HepG2 (cell line): ENCODE measurements around the gene ADAMTS2. TPM values are rescaled to one million over a fixed set of nuclear protein-coding genes. Genes with fewer than 3 reads are reported as not detected.

ENCODE experiments used
- ATAC-seq: fragments of 200-7000 bp; cut with Tn5 transposase; 3 replicates; pipeline ENCODE4 v1.9.1; 2020; ENCODE audit warnings: mild to moderate bottlenecking, moderate library complexity
- BruUV-seq: library from RNA; stranded (reverse); fragments of 400-500 nt; replicated peaks from 2 replicates; lab custom pipeline; 2021; lab: Mats Ljungman, UMichigan
- CTCF ChIA-PET: fragments of 300-600 bp; formaldehyde crosslinking; extraction: SDS; loops from one replicate; lab custom pipeline; 2021; ENCODE audit warnings: low total read pairs, inconsistent platforms, low intra/inter-chr PET ratio; lab: Yijun Ruan, JAX
- POLR2A ChIA-PET: fragments of 350-600 bp; sonication (Branson Sonifier 250); formaldehyde crosslinking; loops from one replicate; lab custom pipeline; 2020; ENCODE audit warnings: antibody characterized with exemption, inconsistent platforms; lab: Yijun Ruan, JAX
- DNase-seq: peaks from one replicate; pipeline ENCODE4 v3.0.0-alpha.2; 2015; ENCODE audit warnings: low spot score
- FAIRE-seq: peaks from 3 replicates; lab custom pipeline; 2011; peaks lifted over from hg19 to GRCh38; lab: Jason Lieb, UNC
- H2AFZ ChIP-seq: one replicate; pipeline ENCODE4 v1.6.1; 2011; ENCODE audit warnings: low read length, inconsistent platforms
- H3K27ac ChIP-seq: fragments of 300-600 bp; 3 replicates; pipeline ENCODE4 v1.8.0; 2011; ENCODE audit warnings: mixed run types, mild to moderate bottlenecking, mixed read lengths, low read length, inconsistent platforms; ENCODE audit not compliant: insufficient read depth; ENCODE audit errors: extremely low read length
- H3K27me3 ChIP-seq, 2 experiments: fragments of 200-600 bp in 1 of 2; 2 replicates in 1 of 2; 3 replicates in 1 of 2; pipeline versions ENCODE4 v1.6.0 to v1.8.0; 2011; ENCODE audit warnings: low read length in 2 of 2, mild to moderate bottlenecking in 2 of 2, moderate library complexity in 2 of 2, inconsistent platforms in 1 of 2; ENCODE audit not compliant: insufficient read depth in 2 of 2, control insufficient read depth in 1 of 2
- H3K36me3 ChIP-seq, 2 experiments: fragments of 200-600 bp in 1 of 2; replicated peaks in 1 of 2; 2 replicates in 1 of 2; 3 replicates in 1 of 2; pipeline versions ENCODE4 v1.5.1 to v1.8.0; 2011; ENCODE audit warnings: low read length in 2 of 2, inconsistent platforms in 1 of 2; ENCODE audit not compliant: insufficient read depth in 2 of 2, control insufficient read depth in 1 of 2
- H3K4me1 ChIP-seq: 2 replicates; pipeline ENCODE4 v1.5.1; 2012; ENCODE audit warnings: low read length, inconsistent platforms; ENCODE audit not compliant: insufficient read depth
- H3K4me2 ChIP-seq: 2 replicates; pipeline ENCODE4 v1.6.0; 2011; ENCODE audit warnings: low read depth, low read length, inconsistent platforms
- H3K4me3 ChIP-seq, 3 experiments: fragments of 200-600 bp in 1 of 3; sonication (generic), shearing (Covaris generic) in 1 of 3; replicated peaks in 1 of 3; 2 replicates each; pipeline ENCODE4 v1.5.1; 2011 to 2016; ENCODE audit warnings: low read length in 3 of 3, inconsistent platforms in 2 of 3, low read depth in 2 of 3, mild to moderate bottlenecking in 2 of 3, control low read depth in 1 of 3, mixed read lengths in 1 of 3; ENCODE audit not compliant: insufficient read depth in 1 of 3
- H3K79me2 ChIP-seq: one replicate; pipeline ENCODE4 v1.6.1; 2011; ENCODE audit warnings: low read length, inconsistent platforms; ENCODE audit not compliant: insufficient read depth
- H3K9ac ChIP-seq: 2 replicates; pipeline ENCODE4 v1.6.0; 2011; ENCODE audit warnings: mild to moderate bottlenecking, low read depth, low read length, inconsistent platforms; ENCODE audit not compliant: insufficient read depth
- H3K9me3 ChIP-seq: 2 replicates; pipeline ENCODE4 v1.5.1; 2012; ENCODE audit warnings: mild to moderate bottlenecking, low read length
- H4K20me1 ChIP-seq: 2 replicates; pipeline ENCODE4 v1.6.0; 2011; ENCODE audit warnings: inconsistent platforms, mild to moderate bottlenecking, low read length, moderate library complexity; ENCODE audit not compliant: insufficient read depth
- ATAD3A ChIP-seq: sonication (generic); formaldehyde crosslinking; IDR thresholded peaks from 2 replicates; pipeline ENCODE4 v1.4.0; 2020; ENCODE audit warnings: missing genetic modification reagents
- BCL3 ChIP-seq: sonication (generic); formaldehyde crosslinking; IDR thresholded peaks from 2 replicates; pipeline ENCODE4 v1.5.1; 2020; ENCODE audit warnings: mild to moderate bottlenecking, missing genetic modification reagents, moderate library complexity
- CAMTA2 ChIP-seq: sonication (generic); formaldehyde crosslinking; IDR thresholded peaks from 2 replicates; pipeline ENCODE4 v1.4.0; 2020; ENCODE audit warnings: mild to moderate bottlenecking, missing genetic modification reagents, borderline replicate concordance
- EED ChIP-seq: sonication (generic); formaldehyde crosslinking; IDR thresholded peaks from 2 replicates; pipeline ENCODE4 v1.5.0; 2020; ENCODE audit warnings: mild to moderate bottlenecking, missing genetic modification reagents
- GLI4 ChIP-seq: sonication (generic); formaldehyde crosslinking; IDR thresholded peaks from 2 replicates; pipeline ENCODE4 v1.5.1; 2020; ENCODE audit warnings: missing genetic modification reagents, mild to moderate bottlenecking, moderate library complexity, borderline replicate concordance
- ZNF24 ChIP-seq: fragments of 450-650 bp; IDR thresholded peaks from 2 replicates; pipeline ENCODE4 v1.6.1; 2017; ENCODE audit warnings: antibody characterized with exemption, mild to moderate bottlenecking
- ZNF589 ChIP-seq: sonication (generic); formaldehyde crosslinking; conservative IDR thresholded peaks from 2 replicates; pipeline ENCODE4 v1.8.0; 2022; ENCODE audit warnings: mild to moderate bottlenecking, moderate library complexity, missing genetic modification reagents
- WGBS: methylation state at CpG from one replicate; pipeline ENCODE4 v1.1.6; 2017; ENCODE audit warnings: low lambda C conversion rate; 5-methylcytosine and 5-hydroxymethylcytosine counted together
- in situ Hi-C: cut with HindIII; loops from 2 replicates; pipeline ENCODE4 v1.10.0; 2017; ENCODE audit warnings: low pct_unique_long_range_greater_than_20kb; ENCODE audit not compliant: extremely low pct_ligation_motif_present
- intact Hi-C: fragments of 100-400 bp; cut with micrococcal nuclease; formaldehyde crosslinking; loops from one replicate; pipeline ENCODE4 v1.10.0; 2022; ENCODE audit not compliant: unreplicated experiment
- polyA plus RNA-seq, 8 experiments: library from polyadenylated mRNA; depleted of rRNA in 3 of 8; stranded (reverse) in 7 of 8; unstranded in 1 of 8; fragments of >200 nt; fragmentation: Illumina TruSeq in 4 of 8; extraction: Trizol in 4 of 8; gene quantifications; 2 replicates each; pipeline versions ENCODE4 v1.2.1 to v1.2.3, GENCODE V29; 2011 to 2016; ENCODE audit warnings: low read depth in 4 of 8, missing spikeins in 1 of 8, mixed read lengths in 1 of 8; ENCODE audit not compliant: insufficient read depth in 1 of 8
- total RNA-seq, 5 experiments: library from RNA; depleted of rRNA; stranded (reverse); fragments of >200 nt; fragmentation: Illumina TruSeq; extraction: Trizol; gene quantifications; 2 replicates each; pipeline ENCODE4 v1.2.3, GENCODE V29; 2016; ENCODE audit warnings: low read depth in 1 of 5

The ADAMTS2 gene
- total and polyA plus RNA-seq, 2 of the 13 experiments (the other 11 are each of a cell fraction or from before 2014, with no cell fraction given) = 0.24 to 3.5 TPM

GRCh38 chr5:179264053-179264782 is 81.0 kb downstream of the ADAMTS2 start:
- ChIA-PET POLR2A (interaction anchor here (0.8 kb wide), 1 partner anchor 9 kb away, joined by 3 read pairs; no protein-coding TSS in a partner anchor), CTCF (no interaction called here)
- in situ Hi-C loops (loop anchor here (5.0 kb wide), 1 partner anchor 97 kb away; no protein-coding TSS in a partner anchor), intact Hi-C loops (loop anchor here (10.0 kb wide), 1 partner anchor 99 kb away; no protein-coding TSS in a partner anchor)
- WGBS = 67% methylated on average over 13 of the region's 13 CpGs
- TF ChIP-seq CAMTA2 (0 out of 2 replicates have a peak, but pooled peaks have one; percentile 24), GLI4 (CRISPR knock-in tag) (peak; percentile 14; the same call in 1 of the 2 replicates), BCL3 (CRISPR knock-in tag) (no peak)
- H3K4me1 ChIP-seq = peaks cover 73% of the 10 kb centered on the region
- no peak overlapping the region; a peak in 1 of 6 replicates for H3K4me3 ChIP-seq
- no peaks in the 10 kb centered on the region for H3K79me2 ChIP-seq
- FAIRE-seq (no peak), DNase-seq (no peak), ATAC-seq (no peak)
- peak overlapping the region; percentile 78 for H3K27ac ChIP-seq
- no peaks in the 10 kb centered on the region; a peak in 1 of 5 replicates for H3K27me3 ChIP-seq
- no peaks in the 10 kb centered on the region for H4K20me1 ChIP-seq
- no peaks in the 10 kb centered on the region for H3K36me3 ChIP-seq
- H3K9ac ChIP-seq = no peak overlapping the region; the same call in 1 of the 2 replicates
- H3K4me2 ChIP-seq = peak overlapping the region; percentile 75
- BruUV-seq = no TSS peak
- no peak overlapping the region for H2AFZ ChIP-seq
- H3K9me3 ChIP-seq = no peaks in the 10 kb centered on the region

GRCh38 chr5:179263391-179264052 is 81.7 kb downstream of the ADAMTS2 start:
- no peak overlapping the region for H2AFZ ChIP-seq
- TF ChIP-seq EED (CRISPR knock-in tag) = no peak
- no peak for TF ChIP-seq ZNF589 (CRISPR knock-in tag)
- TF ChIP-seq ZNF24 = no peak
- no peak for TF ChIP-seq ATAD3A (CRISPR knock-in tag)
- no peaks in the 10 kb centered on the region for H3K36me3 ChIP-seq
- peaks cover 69% of the 10 kb centered on the region for H3K4me1 ChIP-seq
- H3K4me3 ChIP-seq = no peak overlapping the region
- in situ Hi-C loops (loop anchor here (5.0 kb wide), 1 partner anchor 96 kb away; no protein-coding TSS in a partner anchor), intact Hi-C loops (loop anchor here (10.0 kb wide), 1 partner anchor 99 kb away; no protein-coding TSS in a partner anchor)
- DNase-seq = no peak
- H3K27me3 ChIP-seq = no peaks in the 10 kb centered on the region; a peak in 1 of 5 replicates
- no TSS peak for BruUV-seq
- H3K4me2 ChIP-seq = no peak overlapping the region
- CTCF ChIA-PET = no interaction called here
- no peak for FAIRE-seq
- POLR2A ChIA-PET = no interaction called here
- no peaks in the 10 kb centered on the region for H4K20me1 ChIP-seq
- no peak overlapping the region for H3K27ac ChIP-seq
- no peaks in the 10 kb centered on the region for H3K79me2 ChIP-seq
- H3K9me3 ChIP-seq = no peaks in the 10 kb centered on the region
- no peak for ATAC-seq
- 86% methylated on average over 20 of the region's 23 CpGs for WGBS
- H3K9ac ChIP-seq = no peak overlapping the region
